ENCODE results near the gene ZMIZ1. TPM values are rescaled to one million over a fixed set of nuclear protein-coding genes. Genes with fewer than 3 reads are reported as not detected.

ZMIZ1 gene
- total RNA-seq, 1 donor from 2014 or later = 84.7 TPM

DNA sequence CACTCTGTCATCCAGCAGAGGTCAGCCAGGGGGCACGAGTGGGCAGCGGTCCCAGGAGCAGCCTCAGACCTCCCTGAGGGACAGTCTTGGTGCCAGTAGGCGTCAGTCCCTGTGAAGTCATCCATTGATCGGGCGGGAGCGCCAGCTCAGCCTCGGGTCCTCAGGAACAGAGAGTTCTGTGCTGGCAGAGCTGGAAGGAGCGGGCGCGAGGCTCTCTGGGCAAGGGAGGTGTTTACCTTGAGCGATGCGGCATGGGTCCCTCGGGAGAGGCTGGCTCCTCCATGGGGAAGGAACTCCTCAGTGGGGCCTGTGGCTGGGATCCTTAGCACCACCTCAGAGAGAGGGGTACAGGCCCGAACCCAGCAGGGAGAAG is 177.4 kb downstream of the ZMIZ1 start:
- Histone ChIP-seq H3K9me3 (no peaks in the 10 kb centered on the region), H3K4me3 (no peak overlapping the region), H3K27me3 (no peaks in the 10 kb centered on the region), H3K36me3 (no peaks in the 10 kb centered on the region), H3K27ac (peak overlapping the region; percentile 82), H3K4me1 (peaks cover 74% of the 10 kb centered on the region)
- ATAC-seq = no peak
- DNase-seq = no peak
- TF ChIP-seq, protein P1, sequence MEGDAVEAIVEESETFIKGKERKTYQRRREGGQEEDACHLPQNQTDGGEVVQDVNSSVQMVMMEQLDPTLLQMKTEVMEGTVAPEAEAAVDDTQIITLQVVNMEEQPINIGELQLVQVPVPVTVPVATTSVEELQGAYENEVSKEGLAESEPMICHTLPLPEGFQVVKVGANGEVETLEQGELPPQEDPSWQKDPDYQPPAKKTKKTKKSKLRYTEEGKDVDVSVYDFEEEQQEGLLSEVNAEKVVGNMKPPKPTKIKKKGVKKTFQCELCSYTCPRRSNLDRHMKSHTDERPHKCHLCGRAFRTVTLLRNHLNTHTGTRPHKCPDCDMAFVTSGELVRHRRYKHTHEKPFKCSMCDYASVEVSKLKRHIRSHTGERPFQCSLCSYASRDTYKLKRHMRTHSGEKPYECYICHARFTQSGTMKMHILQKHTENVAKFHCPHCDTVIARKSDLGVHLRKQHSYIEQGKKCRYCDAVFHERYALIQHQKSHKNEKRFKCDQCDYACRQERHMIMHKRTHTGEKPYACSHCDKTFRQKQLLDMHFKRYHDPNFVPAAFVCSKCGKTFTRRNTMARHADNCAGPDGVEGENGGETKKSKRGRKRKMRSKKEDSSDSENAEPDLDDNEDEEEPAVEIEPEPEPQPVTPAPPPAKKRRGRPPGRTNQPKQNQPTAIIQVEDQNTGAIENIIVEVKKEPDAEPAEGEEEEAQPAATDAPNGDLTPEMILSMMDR (IDR thresholded peaks at IDR 0.05) = no peak
- intact Hi-C loops (cut with DNase I) = no loop called here

DNA sequence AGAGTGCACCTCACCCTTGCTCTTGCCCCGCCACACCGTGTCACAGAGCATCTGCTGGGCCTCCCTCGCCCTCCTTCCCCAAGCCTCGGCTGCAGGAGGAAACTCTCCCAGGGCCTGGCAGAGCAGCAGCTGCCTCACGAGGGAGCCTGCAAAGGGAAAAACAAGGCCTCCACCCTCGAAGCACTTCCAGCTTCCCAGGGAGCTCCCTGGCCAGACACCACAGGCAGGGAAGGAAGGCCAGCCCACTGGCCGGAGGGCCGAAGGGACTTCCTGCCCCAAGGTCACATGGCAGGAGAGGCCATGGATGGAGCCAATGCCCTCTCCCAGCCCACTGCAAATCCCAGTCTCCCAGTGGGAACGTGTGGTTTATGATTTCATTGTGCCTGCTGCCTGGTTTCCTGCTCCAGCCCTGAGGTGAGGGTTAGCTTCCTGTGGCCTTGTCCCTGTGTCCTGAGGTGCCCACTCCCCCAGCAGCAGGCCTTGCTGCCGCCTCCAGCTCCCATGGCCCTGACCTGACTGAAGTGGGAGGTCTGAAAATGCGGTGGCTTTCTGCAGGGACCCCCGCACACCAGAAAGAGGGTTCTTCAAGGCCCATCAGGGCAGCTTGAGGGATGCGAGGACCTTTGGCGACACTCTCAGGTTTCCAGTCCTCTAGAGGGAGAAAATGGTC is 178.0 kb downstream of the ZMIZ1 start:
- peak; percentile 14 for ATAC-seq

DNA sequence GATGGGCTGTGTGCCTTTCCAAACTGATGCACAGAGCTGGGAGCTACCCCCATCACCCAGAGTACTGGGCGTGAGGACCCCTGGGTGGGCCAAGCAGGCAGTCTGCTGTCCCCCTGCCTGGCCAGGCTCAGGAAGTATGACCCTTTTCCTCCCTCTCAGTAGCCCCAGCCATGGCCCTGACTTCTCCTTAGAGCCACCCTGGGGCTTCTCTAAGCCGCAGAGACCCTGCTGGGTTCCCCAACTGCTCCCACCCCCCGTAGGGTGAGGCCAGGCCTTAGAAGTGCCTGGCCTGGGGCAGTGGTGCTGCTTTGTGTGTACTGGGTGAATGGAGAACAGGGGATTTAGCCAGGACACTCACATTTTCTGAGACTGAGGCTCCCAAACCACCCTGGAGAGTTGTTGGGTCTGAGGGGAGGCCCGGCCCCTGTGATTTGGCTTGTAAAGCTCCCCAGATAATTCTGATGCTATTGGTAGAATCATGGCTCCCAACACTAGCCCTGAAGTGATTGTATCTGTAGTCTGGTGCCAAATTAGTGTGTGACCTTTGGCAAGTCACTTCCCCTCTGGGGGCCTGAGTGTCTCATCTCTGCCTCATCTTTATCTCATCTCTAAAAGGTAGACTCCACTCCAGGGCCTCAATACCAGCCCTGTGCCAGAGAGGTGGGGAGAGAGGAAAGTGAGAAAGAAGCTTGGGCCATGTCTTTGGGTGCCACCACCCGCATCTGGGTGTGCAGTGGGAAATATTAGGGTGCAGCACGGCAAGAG is 178.8 kb downstream of the ZMIZ1 start:
- Histone ChIP-seq H3K4me1 (peaks cover 69% of the 10 kb centered on the region), H3K36me3 (no peaks in the 10 kb centered on the region), H3K27me3 (no peaks in the 10 kb centered on the region), H3K27ac (peak overlapping the region; percentile 82), H3K9me3 (no peaks in the 10 kb centered on the region), H3K4me3 (no peak overlapping the region)
- ATAC-seq = no peak
- TF ChIP-seq, protein P1 (IDR thresholded peaks at IDR 0.05) = no peak
- no peak for DNase-seq
- intact Hi-C loops (cut with DNase I) = no loop called here

More for the DNA sequence above, 178.0 kb downstream of the ZMIZ1 start:
- H3K4me3 ChIP-seq = no peak overlapping the region
- peak overlapping the region; percentile 82 for H3K27ac ChIP-seq
- H3K4me1 ChIP-seq = peaks cover 73% of the 10 kb centered on the region
- intact Hi-C loops (cut with DNase I) = no loop called here
- H3K36me3 ChIP-seq = no peaks in the 10 kb centered on the region
- H3K27me3 ChIP-seq = no peaks in the 10 kb centered on the region
- no peak for DNase-seq
- H3K9me3 ChIP-seq = no peaks in the 10 kb centered on the region
- TF ChIP-seq, protein P1 (IDR thresholded peaks at IDR 0.05) = no peak

DNA sequence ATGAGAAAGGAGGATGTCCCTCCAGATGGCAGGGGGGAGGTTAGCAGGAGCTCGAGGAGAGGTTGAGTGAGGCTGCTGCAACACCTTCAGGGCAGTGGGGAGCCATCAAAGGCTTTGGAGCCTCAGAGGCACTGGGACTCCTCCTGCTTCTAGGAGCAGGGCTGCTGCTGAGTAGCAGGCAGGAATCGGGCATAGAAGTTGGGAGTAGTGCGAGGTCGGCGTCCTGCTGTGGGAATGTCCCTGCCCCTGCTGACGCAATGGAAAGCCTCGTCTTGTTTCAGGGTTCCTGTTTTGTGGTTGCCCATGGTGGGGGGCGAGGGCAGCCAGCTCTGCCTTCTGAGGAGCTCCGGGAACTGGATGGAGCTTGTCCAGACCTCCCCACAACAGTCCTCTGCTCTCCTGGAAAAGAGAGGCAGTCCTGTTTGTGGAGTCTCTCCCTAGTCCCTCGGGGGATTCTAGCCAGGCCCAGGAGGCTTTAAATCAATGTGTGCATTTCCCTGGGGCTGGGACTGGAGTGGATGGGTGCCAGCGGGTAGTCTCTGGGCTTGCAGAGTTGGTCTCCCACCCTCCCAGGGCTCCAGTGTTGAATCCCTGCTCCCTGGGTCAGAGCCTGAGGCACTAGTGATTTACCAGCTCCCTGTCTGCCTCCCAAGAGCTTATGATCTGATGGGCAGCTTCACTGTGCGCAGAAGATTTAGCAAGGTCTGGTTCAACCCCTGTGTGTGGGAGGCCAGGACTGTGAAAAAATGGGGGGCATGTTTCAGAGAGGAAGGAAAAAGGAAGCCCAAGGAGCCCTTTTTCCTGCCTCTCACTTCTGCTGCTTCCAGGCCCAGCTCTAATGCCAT is 179.8 kb downstream of the ZMIZ1 start:
- Histone ChIP-seq H3K4me1 (peaks cover 74% of the 10 kb centered on the region), H3K4me3 (no peak overlapping the region), H3K36me3 (no peaks in the 10 kb centered on the region), H3K27ac (peak overlapping the region; percentile 82), H3K9me3 (no peaks in the 10 kb centered on the region), H3K27me3 (no peaks in the 10 kb centered on the region)
- intact Hi-C loops (cut with DNase I) = no loop called here
- ATAC-seq = peak; percentile 30
- TF ChIP-seq, protein P1 (IDR thresholded peaks at IDR 0.05) = no peak
- peak; percentile 82 for DNase-seq

DNA sequence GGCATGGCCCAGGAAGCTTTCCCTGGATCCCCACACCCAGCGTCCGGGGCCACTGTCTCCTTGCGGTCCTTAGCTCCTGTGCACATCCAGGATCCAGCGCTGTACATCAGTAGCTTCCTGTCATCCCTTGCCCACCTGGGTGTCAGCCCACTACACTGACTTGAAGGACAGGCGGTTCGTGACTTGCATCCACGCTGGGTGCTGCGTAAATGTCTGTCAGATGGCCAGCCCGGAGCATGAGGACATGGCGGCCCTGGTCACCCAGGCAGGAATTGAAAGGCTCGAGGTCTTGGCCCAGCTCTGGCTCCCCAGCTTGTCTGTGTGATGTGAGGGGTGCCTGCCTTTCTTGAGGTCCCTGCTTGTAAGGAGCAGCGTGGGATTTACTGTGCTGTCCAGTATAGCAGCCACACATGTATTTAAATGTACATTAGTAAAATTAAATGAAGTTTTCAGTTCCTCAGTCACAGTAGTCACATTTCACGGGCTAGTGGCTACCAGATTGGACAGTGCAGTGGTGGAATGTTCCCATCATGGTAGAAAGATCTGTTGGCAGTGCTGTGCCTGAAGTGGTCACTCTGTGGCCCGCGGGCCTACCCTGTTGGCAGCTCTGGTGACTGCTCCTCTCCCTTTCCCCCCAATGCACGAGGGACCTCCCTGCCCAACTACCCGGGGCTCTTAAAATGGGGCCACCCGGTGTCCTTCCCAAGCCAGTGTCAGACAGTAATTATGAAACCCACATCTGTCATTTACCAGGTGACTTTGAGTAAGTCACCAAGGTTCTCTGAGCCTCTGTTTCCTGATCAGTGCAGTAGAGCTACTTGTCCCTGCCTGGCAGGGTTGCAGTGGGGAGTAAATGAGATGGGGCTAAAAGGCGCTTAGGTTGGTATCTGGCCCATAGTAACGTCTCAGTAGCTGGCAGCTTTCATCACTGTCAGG is 180.7 kb downstream of the ZMIZ1 start:
- no peak for ATAC-seq
- no peaks in the 10 kb centered on the region for H3K36me3 ChIP-seq
- H3K4me1 ChIP-seq = peaks cover 65% of the 10 kb centered on the region
- no peak for DNase-seq
- no peak overlapping the region for H3K4me3 ChIP-seq
- intact Hi-C loops (cut with DNase I) = no loop called here
- TF ChIP-seq, protein P1 (IDR thresholded peaks at IDR 0.05) = no peak
- no peaks in the 10 kb centered on the region for H3K9me3 ChIP-seq
- H3K27ac ChIP-seq = peak overlapping the region; percentile 82
- H3K27me3 ChIP-seq = no peaks in the 10 kb centered on the region
